GM23338 (cell line): Measurements from ENCODE around the gene CHST10.

Experiments
- POLR2AphosphoS5 ChIP-seq: IDR thresholded peaks from 2 replicates; pipeline ENCODE4 v1.6.1; 2016; ENCODE audit warnings: antibody characterized with exemption, low read depth
- TF ChIP-seq, protein P1 (sequence below), 2 experiments: fragments of 200-600 bp in 1 of 2; sonication (generic) in 1 of 2; conservative IDR thresholded peaks; 2 replicates each; pipeline versions ENCODE4 v1.5.1 to v1.6.1; 2016 to 2017; ENCODE audit warnings: antibody characterized with exemption in 2 of 2, low read depth in 2 of 2, mild to moderate bottlenecking in 2 of 2, moderate library complexity in 1 of 2

- TF ChIP-seq, protein P1, sequence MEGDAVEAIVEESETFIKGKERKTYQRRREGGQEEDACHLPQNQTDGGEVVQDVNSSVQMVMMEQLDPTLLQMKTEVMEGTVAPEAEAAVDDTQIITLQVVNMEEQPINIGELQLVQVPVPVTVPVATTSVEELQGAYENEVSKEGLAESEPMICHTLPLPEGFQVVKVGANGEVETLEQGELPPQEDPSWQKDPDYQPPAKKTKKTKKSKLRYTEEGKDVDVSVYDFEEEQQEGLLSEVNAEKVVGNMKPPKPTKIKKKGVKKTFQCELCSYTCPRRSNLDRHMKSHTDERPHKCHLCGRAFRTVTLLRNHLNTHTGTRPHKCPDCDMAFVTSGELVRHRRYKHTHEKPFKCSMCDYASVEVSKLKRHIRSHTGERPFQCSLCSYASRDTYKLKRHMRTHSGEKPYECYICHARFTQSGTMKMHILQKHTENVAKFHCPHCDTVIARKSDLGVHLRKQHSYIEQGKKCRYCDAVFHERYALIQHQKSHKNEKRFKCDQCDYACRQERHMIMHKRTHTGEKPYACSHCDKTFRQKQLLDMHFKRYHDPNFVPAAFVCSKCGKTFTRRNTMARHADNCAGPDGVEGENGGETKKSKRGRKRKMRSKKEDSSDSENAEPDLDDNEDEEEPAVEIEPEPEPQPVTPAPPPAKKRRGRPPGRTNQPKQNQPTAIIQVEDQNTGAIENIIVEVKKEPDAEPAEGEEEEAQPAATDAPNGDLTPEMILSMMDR (conservative IDR thresholded peaks at IDR 0.05; ENCODE audit: low read depth in 2 of 2): no peak
- TF ChIP-seq POLR2AphosphoS5: peak; percentile 36
Observed at GRCh38 chr2:100416935-100417710, at the start of gene CHST10.
